ENCODE data around the gene XRCC4.

Gene XRCC4

GRCh38 chr5:83199126-83199525, 121.8 kb downstream of the XRCC4 start:
- no peak overlapping the region for H3K4me3 ChIP-seq (ENCODE audit: low read depth, low read length)
- no peak for TF ChIP-seq CTCF (IDR thresholded peaks at IDR 0.05; ENCODE audit: low read depth, low read length)

DNA sequence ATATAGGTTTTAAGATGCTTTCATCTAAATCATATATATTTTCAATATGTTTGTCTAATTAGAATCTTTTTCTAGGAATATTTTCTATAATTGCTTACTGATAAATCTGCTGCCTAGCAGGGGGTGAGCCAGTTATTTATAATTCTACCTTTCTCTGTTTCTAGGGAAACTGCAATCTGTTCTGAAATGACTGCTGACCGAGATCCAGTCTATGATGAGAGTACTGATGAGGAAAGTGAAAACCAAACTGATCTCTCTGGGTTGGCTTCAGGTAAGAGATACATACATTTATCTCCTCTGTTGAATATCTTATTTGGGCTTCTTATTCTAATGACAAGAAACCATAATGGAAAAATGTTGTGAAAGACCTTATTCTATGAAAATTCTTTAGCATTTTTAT, 127.3 kb downstream of the XRCC4 start:
- no peak overlapping the region for H3K4me3 ChIP-seq (ENCODE audit: low read depth, low read length)
- no peak for TF ChIP-seq CTCF (IDR thresholded peaks at IDR 0.05; ENCODE audit: low read depth, low read length)

GRCh38 chr5:83209963-83210362, 132.6 kb downstream of the XRCC4 start:
- TF ChIP-seq CTCF (IDR thresholded peaks at IDR 0.05; ENCODE audit: low read depth, low read length): no peak
- H3K4me3 ChIP-seq (ENCODE audit: low read depth, low read length): no peak overlapping the region

GRCh38 chr5:83219077-83219476, 141.7 kb downstream of the XRCC4 start:
- no peak for TF ChIP-seq CTCF (IDR thresholded peaks at IDR 0.05; ENCODE audit: low read depth, low read length)
- H3K4me3 ChIP-seq (ENCODE audit: low read depth, low read length): no peak overlapping the region

GRCh38 chr5:83219495-83219894, 142.1 kb downstream of the XRCC4 start:
- TF ChIP-seq CTCF (IDR thresholded peaks at IDR 0.05; ENCODE audit: low read depth, low read length): no peak
- no peak overlapping the region for H3K4me3 ChIP-seq (ENCODE audit: low read depth, low read length)

- TF ChIP-seq CTCF (IDR thresholded peaks at IDR 0.05; ENCODE audit: low read depth, low read length): no peak
- no peak overlapping the region for H3K4me3 ChIP-seq (ENCODE audit: low read depth, low read length)
Observed at GRCh38 chr5:83220331-83220730, 143.0 kb downstream of the XRCC4 start.

GRCh38 chr5:83222906-83223305, 145.6 kb downstream of the XRCC4 start:
- H3K4me3 ChIP-seq (ENCODE audit: low read depth, low read length): no peak overlapping the region
- no peak for TF ChIP-seq CTCF (IDR thresholded peaks at IDR 0.05; ENCODE audit: low read depth, low read length)
